Ectodermal cell (in vitro differentiated cells): ENCODE results near the gene DHRS13. TPM values are rescaled to one million over a fixed set of nuclear protein-coding genes. Genes with fewer than 3 reads are reported as not detected.

Source experiments
- H3K27ac ChIP-seq: 2 replicates; pipeline ENCODE4 v1.7.0; 2013; ENCODE audit warnings: mild to moderate bottlenecking, low read depth, low read length; ENCODE audit not compliant: insufficient read depth, poor library complexity, severe bottlenecking
- H3K27me3 ChIP-seq: 2 replicates; pipeline ENCODE4 v1.7.0; 2013; ENCODE audit warnings: mild to moderate bottlenecking, low read length; ENCODE audit not compliant: insufficient read depth, control insufficient read depth, poor library complexity, severe bottlenecking
- H3K36me3 ChIP-seq: one replicate; pipeline ENCODE4 v1.7.0; 2013; ENCODE audit warnings: low read length; ENCODE audit not compliant: control insufficient read depth, insufficient read depth
- H3K4me1 ChIP-seq: one replicate; pipeline ENCODE4 v1.7.0; 2013; ENCODE audit warnings: low read length; ENCODE audit not compliant: control insufficient read depth, insufficient read depth
- H3K4me3 ChIP-seq: 2 replicates; pipeline ENCODE4 v1.7.0; 2013; ENCODE audit warnings: low read depth, low read length, control low read depth; ENCODE audit not compliant: insufficient read depth
- H3K9me3 ChIP-seq: 2 replicates; pipeline ENCODE4 v1.7.0; 2013; ENCODE audit warnings: mild to moderate bottlenecking, low read length, moderate library complexity; ENCODE audit not compliant: control insufficient read depth
- WGBS, 2 experiments: methylation state at CpG; one replicate each; pipeline ENCODE4 v1.1.7; 2013; ENCODE audit warnings: missing lambda C conversion rate in 2 of 2; 5-methylcytosine and 5-hydroxymethylcytosine counted together
- polyA plus RNA-seq, 4 experiments: library from polyadenylated mRNA; stranded (reverse); fragments of 50-300 nt; gene quantifications; one replicate each; pipeline ENCODE4 v1.2.3, GENCODE V29; 2013

The DHRS13 gene
- 22.4 TPM for polyA plus RNA-seq (2013, experiment 1 of 4)
- 24.4 TPM for polyA plus RNA-seq (2013, experiment 2 of 4)
- polyA plus RNA-seq (2013, experiment 3 of 4): 17.7 TPM
- polyA plus RNA-seq (2013, experiment 4 of 4): 18.6 TPM

- H3K27ac ChIP-seq: peak within 1 kb of the TSS; percentile 81
- WGBS, 2 experiments: 4% methylated on average over 55 of the region's 55 CpGs
Observed at GRCh38 chr17:28902819-28903545, at the start of gene DHRS13. TSS of gene DHRS13 (minus strand) at chr17:28903079. CDS start at chr17:28902944, 135 bp downstream.

GRCh38 chr17:28951991-28952975 is 49.4 kb upstream of the DHRS13 start:
- H3K9me3 ChIP-seq: no peaks in the 10 kb centered on the region
- H3K27me3 ChIP-seq: no peaks in the 10 kb centered on the region
- H3K36me3 ChIP-seq: no peaks in the 10 kb centered on the region
- 11% methylated on average over 36 of the region's 36 CpGs for WGBS, 2 experiments
- peaks cover 15% of the 10 kb centered on the region for H3K4me1 ChIP-seq
- peak overlapping the region; percentile 94 for H3K27ac ChIP-seq
- peak overlapping the region; percentile 95 for H3K4me3 ChIP-seq

More at GRCh38 chr17:28902819-28903545, at the start of gene DHRS13:
- H3K4me3 ChIP-seq: peak within 1 kb of the TSS; percentile 88
- H3K27me3 ChIP-seq: no peaks in the 10 kb centered on the region
- peaks cover 13% of the 10 kb centered on the region for H3K36me3 ChIP-seq
- H3K9me3 ChIP-seq: no peaks in the 10 kb centered on the region
- no peaks in the 10 kb centered on the region for H3K4me1 ChIP-seq

GRCh38 chr17:28951428-28951990 is 48.6 kb upstream of the DHRS13 start, which contains the start of gene PHF12:
TSS of gene PHF12 (minus strand) at chr17:28951518. CDS start at chr17:28950960, 558 bp downstream.
- Histone ChIP-seq H3K9me3 (no peaks in the 10 kb centered on the region), H3K4me1 (peaks cover 15% of the 10 kb centered on the region), H3K36me3 (no peaks in the 10 kb centered on the region), H3K27ac (peak within 1 kb of the TSS; percentile 94), H3K27me3 (no peaks in the 10 kb centered on the region), H3K4me3 (peak within 1 kb of the TSS; percentile 95)
- 0% methylated on average over 51 of the region's 51 CpGs for WGBS, 2 experiments

- Histone ChIP-seq H3K4me3 (peak overlapping the region; percentile 95), H3K27ac (peak overlapping the region; percentile 80), H3K36me3 (no peaks in the 10 kb centered on the region), H3K4me1 (peaks cover 15% of the 10 kb centered on the region), H3K27me3 (no peaks in the 10 kb centered on the region), H3K9me3 (no peaks in the 10 kb centered on the region)
- WGBS, 2 experiments: 0% methylated on average over 46 to 48 of the region's 51 CpGs
Observed at GRCh38 chr17:28950752-28951427, 48.0 kb upstream of the DHRS13 start.

GRCh38 chr17:28950017-28950751 is 47.3 kb upstream of the DHRS13 start:
- 0% methylated on average over 43 of the region's 43 CpGs for WGBS, 2 experiments
- no peaks in the 10 kb centered on the region for H3K27me3 ChIP-seq
- H3K36me3 ChIP-seq: no peaks in the 10 kb centered on the region
- H3K4me3 ChIP-seq: peak overlapping the region; percentile 95
- H3K27ac ChIP-seq: peak overlapping the region; percentile 80
- H3K4me1 ChIP-seq: peaks cover 15% of the 10 kb centered on the region
- no peaks in the 10 kb centered on the region for H3K9me3 ChIP-seq

- H3K36me3 ChIP-seq: no peaks in the 10 kb centered on the region
Observed at GRCh38 chr17:28949185-28950016, 46.5 kb upstream of the DHRS13 start.

GRCh38 chr17:28948873-28949184 is 46.0 kb upstream of the DHRS13 start:
- 0% methylated on average over 15 of the region's 15 CpGs for WGBS, 2 experiments
- H3K36me3 ChIP-seq: no peaks in the 10 kb centered on the region
- peak overlapping the region; percentile 88 for H3K27ac ChIP-seq
- no peaks in the 10 kb centered on the region for H3K27me3 ChIP-seq
- H3K4me3 ChIP-seq: peak overlapping the region; percentile 95
- peaks cover 15% of the 10 kb centered on the region for H3K4me1 ChIP-seq
- H3K9me3 ChIP-seq: no peaks in the 10 kb centered on the region

More at GRCh38 chr17:28949185-28950016, 46.5 kb upstream of the DHRS13 start:
- Histone ChIP-seq H3K4me1 (peaks cover 15% of the 10 kb centered on the region), H3K4me3 (peak overlapping the region; percentile 95), H3K27ac (peak overlapping the region; percentile 88), H3K9me3 (no peaks in the 10 kb centered on the region), H3K27me3 (no peaks in the 10 kb centered on the region)
- WGBS, 2 experiments: 0% methylated on average over 61 of the region's 61 CpGs

GRCh38 chr17:28948342-28948741 is 45.5 kb upstream of the DHRS13 start:
- peak overlapping the region; percentile 88 for H3K27ac ChIP-seq
- peaks cover 15% of the 10 kb centered on the region for H3K4me1 ChIP-seq
- WGBS, 2 experiments: 31 to 42% methylated on average over 4 of the region's 4 CpGs
- no peaks in the 10 kb centered on the region for H3K9me3 ChIP-seq
- peak overlapping the region; percentile 95 for H3K4me3 ChIP-seq
- H3K36me3 ChIP-seq: no peaks in the 10 kb centered on the region
- H3K27me3 ChIP-seq: no peaks in the 10 kb centered on the region
